Uterus (tissue), 2 donors: ENCODE data around the gene SLC26A2.

ENCODE experiments used
- POLR2A ChIP-seq, 2 donors: fragments of 450-650 bp; IDR thresholded peaks; one replicate each; pipeline ENCODE4 v1.6.1; 2016; ENCODE audit warnings: antibody characterized with exemption in 2 of 2, mild to moderate bottlenecking in 1 of 2, moderate library complexity in 1 of 2
- TF ChIP-seq, protein P1 (sequence below), 4 experiments: fragments of 200-600 bp in 2 of 4; fragments of 450-650 bp in 2 of 4; sonication (generic) in 2 of 4; IDR thresholded peaks; one replicate each; pipeline ENCODE4 v1.5.1; 2016 to 2019; ENCODE audit warnings: antibody characterized with exemption in 4 of 4, mild to moderate bottlenecking in 2 of 4, moderate library complexity in 1 of 4

DNA sequence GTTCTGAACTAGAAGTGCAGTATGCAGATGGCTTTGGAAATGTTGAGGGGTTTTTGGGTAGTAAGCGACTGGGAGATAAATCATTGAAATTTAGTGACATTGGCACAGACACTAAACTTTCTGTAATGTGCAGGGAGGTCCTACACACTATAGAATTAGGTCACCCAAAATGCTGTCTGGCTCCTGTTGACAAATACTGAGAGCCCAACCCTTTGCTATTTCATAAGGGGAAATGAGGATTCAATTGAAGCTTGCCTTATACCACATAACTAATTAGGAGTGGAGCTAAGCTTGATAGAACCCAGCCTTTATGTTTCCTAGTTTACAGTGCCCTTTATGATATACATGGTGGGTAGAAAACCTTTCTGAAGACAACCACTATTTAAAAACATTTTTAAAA lies 62.6 kb downstream of the SLC26A2 start:
- TF ChIP-seq, protein P1, sequence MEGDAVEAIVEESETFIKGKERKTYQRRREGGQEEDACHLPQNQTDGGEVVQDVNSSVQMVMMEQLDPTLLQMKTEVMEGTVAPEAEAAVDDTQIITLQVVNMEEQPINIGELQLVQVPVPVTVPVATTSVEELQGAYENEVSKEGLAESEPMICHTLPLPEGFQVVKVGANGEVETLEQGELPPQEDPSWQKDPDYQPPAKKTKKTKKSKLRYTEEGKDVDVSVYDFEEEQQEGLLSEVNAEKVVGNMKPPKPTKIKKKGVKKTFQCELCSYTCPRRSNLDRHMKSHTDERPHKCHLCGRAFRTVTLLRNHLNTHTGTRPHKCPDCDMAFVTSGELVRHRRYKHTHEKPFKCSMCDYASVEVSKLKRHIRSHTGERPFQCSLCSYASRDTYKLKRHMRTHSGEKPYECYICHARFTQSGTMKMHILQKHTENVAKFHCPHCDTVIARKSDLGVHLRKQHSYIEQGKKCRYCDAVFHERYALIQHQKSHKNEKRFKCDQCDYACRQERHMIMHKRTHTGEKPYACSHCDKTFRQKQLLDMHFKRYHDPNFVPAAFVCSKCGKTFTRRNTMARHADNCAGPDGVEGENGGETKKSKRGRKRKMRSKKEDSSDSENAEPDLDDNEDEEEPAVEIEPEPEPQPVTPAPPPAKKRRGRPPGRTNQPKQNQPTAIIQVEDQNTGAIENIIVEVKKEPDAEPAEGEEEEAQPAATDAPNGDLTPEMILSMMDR (IDR thresholded peaks at IDR 0.05) = no peak
- no peak for TF ChIP-seq POLR2A (IDR thresholded peaks at IDR 0.05)
